ENCODE results near the gene GGT5.

GRCh38 chr22:24185001-24185500 lies 59.8 kb downstream of the GGT5 start:
- TF ChIP-seq POLR2A (IDR thresholded peaks at IDR 0.05) (no peak), POLR2AphosphoS5 (IDR thresholded peaks at IDR 0.05; ENCODE audit: insufficient read depth in 1 of 2, low read depth in 1 of 2) (no peak)

Measured in vagina (tissue), 2 donors.